GM03348 (cell line): Measurements from ENCODE around the gene IL1RAPL1.
"Not testable (repeated sequence)": the region's sequence is repeated elsewhere in the genome, so short reads cannot be mapped to it uniquely, and the experiment has no call there.

Experiments used
- DNase-seq: peaks from one replicate; pipeline ENCODE4 v3.0.0; 2012; ENCODE audit warnings: low spot score

IL1RAPL1 gene

DNA sequence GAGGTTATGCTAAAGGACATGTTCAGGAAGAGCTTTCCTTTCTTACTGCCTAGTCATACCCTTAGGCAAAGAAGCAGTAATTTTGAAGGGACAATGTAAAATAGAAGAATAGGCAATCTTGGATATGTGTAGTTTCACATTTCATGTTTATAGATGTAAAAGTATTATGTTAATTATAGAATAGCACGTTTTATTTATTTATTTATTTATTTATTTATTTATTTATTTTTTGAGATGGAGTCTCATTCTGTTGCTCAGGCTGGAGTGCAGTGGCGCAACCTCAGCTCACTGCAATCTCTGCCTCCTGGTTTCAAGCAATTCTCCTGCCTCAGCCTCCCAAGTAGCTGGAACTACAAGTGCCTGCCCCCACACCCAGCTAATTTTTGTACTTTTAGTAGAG lies 535.6 kb downstream of the IL1RAPL1 start:
- not testable (repeated sequence) for DNase-seq

DNA sequence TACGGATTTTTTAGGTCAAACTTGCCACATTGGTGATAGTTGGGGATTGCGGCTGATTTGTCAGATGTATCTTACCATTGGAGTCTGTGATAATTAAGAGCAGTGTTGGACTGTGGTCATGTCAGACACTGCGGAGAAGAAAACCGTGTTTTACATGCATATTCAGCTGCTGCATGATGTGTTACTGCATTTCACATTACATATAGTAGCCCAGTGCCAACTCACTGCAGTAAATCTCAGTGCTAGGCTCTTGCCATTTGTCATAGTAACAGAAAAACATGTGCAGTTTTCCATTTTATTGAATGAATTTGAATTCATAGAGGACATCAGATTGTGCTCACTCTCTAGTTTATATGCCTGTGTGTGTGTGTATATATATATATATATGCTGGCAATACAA lies 543.7 kb downstream of the IL1RAPL1 start:
- no peak for DNase-seq

DNA sequence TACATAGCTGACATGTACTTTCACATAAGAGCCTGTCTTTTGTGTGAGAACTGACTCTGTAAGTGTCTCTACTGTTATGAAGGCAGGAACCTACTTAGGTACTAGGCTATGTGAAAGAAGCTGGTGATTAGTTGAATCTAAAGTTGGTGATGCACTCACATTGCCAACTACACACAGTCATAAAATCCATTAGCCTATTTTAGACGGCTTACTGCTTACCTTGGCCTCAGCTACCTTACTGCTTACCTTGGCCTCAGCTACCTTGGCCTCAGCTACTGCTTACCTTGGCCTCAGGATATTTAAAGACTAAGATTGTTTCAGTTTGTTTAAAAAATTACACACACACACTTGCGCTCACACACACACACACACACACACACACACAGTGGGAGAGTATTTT lies 549.7 kb downstream of the IL1RAPL1 start:
- DNase-seq: no peak

DNA sequence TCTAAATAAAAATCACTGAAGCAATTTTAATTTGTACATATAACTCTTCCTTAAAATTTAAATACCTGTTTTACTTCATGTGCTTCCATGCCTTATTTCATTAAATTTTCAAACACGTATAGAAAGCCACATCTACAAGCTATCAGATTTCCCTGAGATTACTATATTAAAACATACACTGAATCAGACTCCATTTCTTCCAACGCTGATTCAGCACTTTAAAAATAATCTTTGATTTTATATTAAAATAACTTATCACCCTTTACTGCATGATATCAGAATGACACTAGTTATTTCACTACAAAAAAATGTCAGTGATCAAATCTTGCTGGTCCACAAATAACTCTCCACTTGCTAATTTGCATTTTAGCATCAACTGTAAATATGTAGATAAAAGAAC lies 550.8 kb downstream of the IL1RAPL1 start:
- DNase-seq: no peak

DNA sequence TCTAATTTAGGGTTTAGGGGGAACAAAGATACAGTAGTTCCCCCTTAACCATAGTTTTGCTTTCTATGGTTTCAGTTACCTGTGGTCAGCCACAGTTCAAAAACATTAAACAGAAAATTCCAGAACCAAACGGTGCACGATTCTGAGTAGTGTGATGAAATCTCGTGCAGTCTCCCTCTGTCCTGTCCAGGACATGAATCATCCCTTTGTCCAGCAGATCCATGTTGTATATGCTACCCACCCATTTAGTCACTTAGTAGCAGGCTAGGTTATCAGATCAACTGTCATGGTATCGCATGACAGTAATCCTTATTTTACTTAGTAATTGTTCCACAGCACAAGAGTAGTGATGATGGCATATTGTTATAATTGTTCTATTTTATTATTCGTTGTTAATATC lies 556.1 kb downstream of the IL1RAPL1 start:
- DNase-seq: no peak

DNA sequence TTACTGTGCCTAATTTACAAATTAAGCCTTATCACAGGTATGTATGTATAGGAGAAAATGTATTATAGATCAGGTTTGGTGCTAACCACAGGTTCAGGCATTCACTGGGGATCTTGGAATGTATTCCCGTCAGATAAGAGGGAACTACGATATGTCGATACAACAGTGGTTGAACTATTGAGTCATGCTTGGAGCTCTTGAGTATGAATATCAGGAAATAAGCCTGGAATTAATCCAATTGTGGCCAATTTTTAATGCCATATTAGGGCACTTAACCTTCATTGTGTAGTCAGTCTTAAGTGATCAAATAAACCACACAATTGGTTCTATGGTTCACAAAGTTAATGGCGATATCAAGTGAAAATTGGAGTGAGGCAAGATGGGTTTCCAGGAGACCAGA lies 556.5 kb downstream of the IL1RAPL1 start:
- no peak for DNase-seq

DNA sequence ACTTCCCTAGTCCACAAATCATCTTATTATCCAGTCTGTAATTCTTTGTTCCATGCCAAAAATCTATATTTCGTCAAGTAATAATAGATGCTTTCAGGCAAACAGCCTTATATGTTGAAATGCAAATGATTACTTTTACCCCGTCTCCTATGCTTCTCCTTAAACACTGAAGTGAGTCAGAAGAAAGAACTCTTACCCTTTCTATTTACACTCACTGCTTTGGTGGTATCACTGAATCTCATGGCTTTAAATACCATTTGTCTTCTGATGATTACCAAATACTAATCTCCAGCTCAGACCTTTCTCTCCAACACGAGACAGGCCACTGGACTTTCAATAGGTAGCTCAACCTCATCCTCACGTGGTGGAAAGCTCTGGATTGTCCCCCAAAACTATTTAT lies 558.1 kb downstream of the IL1RAPL1 start:
- DNase-seq: no peak

DNA sequence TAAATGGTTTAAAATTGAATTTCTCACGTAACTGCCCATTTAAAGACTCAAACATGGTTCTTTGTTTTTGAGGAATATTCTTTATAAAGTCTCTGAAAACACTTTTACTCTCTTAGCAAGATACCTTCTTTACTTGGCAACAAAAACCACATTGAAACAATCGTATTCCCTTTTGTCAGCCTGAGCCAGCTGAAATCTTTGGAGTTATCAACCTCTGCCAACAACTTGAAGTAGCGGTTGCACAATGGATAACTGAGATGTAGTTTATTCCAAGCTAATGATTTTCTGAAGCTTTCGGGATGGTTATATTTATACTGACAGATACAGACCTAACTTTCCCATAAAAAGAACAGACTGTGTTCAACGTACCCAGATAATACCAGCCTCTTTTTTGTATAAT lies 561.3 kb downstream of the IL1RAPL1 start:
- DNase-seq: no peak

DNA sequence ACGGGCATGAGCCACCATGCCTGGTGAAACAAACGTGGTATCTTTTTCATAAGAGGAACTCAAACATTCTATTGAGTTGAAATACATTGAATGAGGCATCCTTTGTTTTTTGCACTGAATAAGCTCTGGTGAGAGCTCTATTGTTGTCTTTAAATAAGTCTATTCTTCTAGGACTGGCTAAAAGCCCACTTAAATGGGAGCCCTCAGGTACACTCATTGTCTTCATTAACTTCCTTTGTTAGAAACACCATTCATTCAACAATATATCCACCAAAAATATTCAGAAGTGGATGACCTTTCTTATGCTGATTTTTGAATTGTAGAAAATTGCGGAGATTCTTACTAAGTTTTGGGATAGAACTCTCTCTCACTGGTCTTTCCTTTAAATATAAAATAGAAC lies 568.0 kb downstream of the IL1RAPL1 start:
- DNase-seq: no peak

DNA sequence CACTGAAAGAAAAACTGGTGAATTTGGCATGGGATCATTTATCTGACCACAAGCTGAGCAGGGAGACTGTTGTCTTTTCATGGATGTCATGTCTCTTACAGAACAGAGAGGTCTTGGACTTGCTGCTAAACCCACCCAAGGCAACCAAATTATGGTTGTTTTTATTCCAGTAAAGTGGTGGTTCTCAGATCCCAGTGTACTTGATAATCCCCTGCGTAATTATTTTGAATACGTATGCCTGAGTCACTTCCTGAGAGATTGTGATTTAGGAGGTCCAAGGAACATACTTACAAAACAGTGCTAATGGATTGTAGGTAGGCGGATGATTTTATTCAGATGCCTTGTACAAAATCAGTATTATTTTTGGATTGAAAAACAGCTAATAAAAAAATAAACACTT lies 585.6 kb downstream of the IL1RAPL1 start:
- no peak for DNase-seq

DNA sequence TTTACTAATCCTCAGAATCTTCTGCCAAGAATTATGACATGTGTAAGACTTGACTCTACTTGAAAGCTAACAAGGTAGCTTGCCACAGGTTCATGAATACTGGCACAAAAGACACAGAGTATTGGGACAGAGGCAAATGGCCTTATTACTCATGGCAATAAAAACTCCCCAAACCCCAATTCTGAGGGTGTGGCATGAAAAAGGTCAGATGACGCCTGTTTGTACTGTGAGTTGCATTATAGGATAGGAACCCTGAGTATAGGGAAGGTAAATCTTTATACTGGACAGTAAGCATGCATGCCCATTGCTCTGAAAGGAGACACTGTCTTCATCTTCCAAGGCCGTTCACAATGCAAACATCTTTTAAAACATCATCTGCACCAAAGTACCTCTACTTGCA lies 600.0 kb downstream of the IL1RAPL1 start:
- no peak for DNase-seq

DNA sequence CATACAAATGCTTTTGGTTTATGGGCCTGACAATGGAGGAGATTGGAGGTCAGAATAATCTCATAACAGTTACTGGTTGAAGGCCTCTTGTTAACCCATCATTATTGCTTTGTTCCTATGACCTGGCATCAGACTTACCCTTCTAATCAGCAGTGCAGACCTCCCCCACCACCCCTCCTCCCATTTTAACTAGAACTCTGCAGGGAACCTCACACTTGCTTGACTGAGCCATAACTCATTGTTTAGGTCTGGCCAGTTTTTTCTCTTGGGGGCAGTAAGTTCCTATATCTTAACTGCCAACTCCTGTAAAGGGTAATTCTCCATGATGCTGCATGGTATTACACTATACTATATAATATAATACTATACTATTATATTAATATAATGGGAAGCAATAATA lies 609.3 kb downstream of the IL1RAPL1 start:
- DNase-seq: no peak

DNA sequence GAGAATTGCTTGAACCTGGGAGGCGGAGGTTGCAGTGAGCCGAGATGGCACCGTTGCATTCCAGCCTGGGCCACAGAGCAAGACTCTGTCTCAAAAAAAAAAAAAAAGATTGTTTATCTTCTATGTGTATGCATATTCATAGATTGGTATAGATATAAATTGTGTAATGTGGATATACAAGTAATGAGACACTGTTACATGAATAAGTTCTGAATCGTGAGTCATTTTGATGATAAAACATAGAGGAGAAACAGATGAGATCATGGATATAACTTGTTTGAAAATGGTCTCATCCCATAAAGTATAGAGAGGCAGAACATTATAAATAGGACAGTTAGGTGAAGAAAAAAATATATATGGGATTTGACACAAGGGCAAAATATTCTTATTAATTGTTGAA lies 628.0 kb downstream of the IL1RAPL1 start:
- no peak for DNase-seq

DNA sequence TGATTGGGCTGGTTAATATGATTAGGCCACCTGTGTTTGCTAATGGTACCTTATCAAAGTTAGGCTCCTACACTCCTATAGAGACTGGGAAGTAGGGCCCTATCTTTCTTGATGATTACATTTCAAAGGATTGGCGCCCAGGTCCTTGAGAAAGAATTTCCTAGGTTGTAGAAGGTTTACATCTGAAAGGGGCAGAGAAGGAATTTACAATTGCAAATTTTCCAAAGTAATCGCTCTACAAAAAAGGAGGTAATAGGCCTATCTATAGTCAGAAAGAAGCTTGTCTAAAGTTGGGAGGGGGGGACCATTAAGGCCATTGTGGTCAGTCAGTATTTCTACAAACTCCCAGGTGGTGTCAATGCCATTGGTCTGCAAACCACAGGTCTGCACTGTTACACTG lies 638.4 kb downstream of the IL1RAPL1 start:
- DNase-seq: no peak

DNA sequence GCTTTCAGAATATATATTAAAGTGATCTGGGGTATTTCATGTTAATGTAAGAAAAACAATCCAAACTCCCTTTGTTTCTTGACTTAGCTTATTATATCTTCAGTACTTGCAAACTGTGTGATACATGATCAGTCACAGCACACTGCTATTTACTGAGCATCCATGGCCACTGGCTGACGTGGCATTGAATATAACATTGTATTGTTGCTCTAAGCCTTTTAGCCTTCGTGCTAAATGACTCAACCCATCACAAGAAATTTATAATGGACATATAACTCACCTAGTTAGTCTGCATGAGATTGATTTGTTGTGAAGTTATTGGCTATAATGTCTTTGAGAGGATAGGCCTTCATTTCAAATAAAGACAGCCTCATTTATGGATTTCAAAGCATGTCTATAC lies 642.6 kb downstream of the IL1RAPL1 start:
- no peak for DNase-seq

DNA sequence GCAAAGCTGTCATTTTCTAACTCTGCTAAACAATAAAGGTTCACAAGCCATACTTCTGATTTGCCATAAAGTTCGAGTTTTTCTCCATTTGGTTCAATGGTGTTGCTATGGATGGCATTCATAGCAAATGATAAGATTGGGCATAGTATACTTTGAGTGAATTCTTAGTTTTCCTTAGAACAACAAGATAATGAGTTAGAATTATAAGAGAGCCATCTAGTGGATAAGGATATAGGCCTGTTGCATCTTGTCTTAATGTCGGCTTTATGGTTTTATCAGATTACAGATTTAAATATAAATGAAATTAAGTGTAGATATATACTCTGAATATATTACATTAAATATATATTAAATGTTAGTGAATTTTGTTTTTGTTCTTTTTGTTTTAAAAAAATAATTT lies 644.6 kb downstream of the IL1RAPL1 start:
- peak; percentile 1 for DNase-seq

DNA sequence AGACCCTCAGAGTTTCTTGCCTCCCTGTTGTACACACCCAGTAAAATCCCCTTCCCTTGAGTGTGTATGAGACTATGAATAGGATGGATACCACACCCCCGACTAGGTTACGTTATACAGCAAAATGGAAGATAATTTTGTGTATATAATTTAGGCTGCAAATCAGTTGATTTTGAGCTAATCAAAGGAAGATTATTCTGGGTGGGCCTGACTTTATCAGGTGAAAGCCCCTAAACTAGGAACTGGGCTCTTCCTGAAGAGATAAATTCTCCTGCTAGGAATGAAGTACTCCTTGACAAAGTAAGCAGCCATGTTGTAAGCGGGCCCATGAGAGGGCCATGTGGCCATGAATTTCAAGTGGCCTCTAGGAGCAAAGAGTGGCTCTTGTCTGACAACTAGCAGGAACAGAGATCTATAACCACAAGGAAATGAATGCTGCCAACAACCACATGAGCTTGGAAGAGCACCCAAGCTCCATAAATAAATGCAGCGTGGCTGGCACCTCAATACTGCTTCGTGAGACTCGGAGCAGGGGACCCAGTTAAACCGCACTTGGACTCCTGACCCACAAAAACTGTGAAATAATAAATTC lies 646.4 kb downstream of the IL1RAPL1 start:
- DNase-seq: no peak

DNA sequence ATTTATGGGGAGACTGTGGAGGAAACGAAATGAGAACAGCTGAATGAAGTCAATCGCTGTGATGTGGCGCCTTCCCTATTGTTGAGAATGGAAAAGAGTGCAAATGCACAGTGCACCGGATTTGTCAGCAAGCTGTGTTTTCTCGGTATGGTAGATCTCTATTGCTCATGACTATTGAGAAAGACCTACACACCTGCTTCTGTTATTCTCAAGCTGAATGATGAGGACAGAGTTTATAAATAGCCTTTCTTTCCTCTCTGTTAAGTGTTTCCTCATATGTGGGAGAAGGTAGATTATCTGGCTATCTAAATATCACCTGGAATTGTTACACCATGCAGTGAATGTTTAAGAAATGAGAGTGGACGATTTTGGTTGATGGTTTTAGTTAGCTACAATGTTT lies 650.7 kb downstream of the IL1RAPL1 start:
- no peak for DNase-seq

DNA sequence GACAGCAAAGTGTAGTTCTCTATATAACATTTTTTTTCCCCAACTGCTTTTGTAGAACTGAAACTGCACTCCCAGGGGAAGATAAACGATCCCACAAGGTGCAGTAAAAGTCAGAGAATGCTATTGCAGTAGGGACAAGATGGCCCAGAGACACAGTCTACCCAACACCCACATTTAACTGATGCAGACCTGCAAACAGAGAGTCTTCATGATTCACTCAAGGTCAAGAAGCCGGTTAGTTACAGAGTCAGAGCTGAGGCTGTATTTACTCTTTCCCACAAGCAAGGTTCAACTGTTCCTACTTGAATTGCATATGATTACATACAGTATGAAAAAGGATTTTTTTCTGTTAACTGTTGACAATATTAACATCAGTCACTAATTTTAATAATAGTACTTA lies 654.6 kb downstream of the IL1RAPL1 start:
- no peak for DNase-seq

DNA sequence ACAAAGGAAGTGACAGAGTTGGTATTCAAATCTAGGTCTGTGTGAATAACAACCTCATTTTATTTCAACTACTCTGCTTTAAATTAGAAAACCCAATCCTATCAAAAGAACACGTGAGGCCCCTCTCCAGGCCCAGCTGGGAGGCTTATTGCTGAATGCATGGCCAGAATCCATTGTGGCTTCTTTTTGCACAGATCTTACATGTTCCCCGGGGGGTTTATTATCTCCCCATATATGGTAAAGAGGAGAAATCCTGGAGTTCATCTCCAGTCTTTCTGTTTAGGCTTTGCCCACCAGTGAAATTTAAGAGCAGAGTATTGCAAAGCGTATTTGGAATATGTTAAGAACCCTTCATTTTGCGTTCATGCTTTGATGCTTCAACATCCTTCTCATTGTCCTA lies 655.6 kb downstream of the IL1RAPL1 start:
- DNase-seq: no peak

DNA sequence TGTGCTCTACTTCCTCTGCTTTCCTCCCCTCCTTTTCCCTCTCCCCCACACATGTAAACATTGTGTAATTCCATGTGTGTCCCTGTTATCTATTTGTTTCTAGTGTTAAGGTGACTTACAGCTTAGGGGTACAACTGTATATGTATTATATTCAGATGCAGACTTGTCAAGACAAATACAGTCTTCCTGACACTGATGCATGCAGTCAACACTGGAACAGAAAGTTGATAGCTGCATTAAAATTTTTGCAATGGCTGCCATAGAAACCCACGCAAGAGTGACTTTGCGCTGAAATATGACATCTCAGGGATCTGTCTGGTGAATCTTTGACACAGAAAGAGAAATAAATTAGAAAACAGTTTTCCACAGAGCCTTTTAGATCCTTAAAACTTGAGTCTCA lies 656.7 kb downstream of the IL1RAPL1 start:
- DNase-seq: no peak

DNA sequence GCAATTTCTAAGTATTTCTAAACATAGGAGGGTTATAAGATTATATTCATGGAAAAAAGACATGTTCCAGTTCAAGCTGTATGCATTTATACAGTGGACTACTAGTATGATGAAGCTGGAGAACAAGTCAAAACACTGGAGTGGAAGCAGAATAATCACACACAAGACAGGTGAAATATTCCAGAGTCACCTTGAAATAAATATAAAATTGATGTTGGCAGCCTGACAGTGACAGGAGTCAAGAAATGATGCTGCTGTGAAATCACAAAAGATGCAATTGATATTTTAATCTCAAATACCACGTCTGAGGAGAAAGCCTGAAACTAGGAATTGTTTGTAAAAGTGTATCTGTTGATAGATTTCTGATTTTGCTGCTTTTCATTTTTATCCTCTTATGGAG lies 667.3 kb downstream of the IL1RAPL1 start:
- DNase-seq: no peak

DNA sequence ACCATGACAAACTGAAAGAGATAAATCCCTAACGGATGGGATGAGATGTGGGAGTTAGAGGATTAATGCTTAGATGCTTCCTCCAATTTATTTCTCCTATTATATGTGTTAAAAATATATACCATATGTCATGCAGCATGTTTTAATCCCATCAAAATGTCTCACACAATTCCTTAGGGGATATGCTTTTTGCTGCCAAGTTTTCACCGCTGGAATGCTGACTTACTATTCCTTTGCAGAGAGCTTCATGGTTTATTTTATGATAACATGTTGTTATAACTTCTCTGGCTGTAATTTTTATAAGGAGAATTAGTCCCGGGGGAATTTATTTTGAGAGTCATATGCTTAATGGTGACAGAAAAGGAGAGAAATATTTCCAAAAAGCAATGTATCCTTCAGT lies 670.3 kb downstream of the IL1RAPL1 start:
- DNase-seq: peak; percentile 2

DNA sequence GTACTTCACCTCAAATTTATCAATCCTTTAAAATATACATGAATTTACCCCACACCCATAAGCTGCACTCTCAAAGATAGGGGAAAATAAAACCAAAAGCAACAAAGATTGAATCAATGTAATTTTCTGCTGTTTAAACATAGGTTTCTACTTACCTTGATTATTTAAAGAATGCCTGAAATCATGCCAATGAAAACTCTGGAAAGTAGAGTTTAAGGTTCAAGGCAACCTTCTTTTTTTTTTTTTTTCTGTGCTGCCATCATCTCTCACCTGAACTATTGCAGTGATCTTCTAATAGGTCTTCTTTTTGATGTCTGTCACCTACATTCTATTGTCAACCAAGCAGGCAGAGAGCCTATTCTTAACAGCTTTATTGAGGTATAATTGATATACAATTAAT lies 682.1 kb downstream of the IL1RAPL1 start:
- no peak for DNase-seq

DNA sequence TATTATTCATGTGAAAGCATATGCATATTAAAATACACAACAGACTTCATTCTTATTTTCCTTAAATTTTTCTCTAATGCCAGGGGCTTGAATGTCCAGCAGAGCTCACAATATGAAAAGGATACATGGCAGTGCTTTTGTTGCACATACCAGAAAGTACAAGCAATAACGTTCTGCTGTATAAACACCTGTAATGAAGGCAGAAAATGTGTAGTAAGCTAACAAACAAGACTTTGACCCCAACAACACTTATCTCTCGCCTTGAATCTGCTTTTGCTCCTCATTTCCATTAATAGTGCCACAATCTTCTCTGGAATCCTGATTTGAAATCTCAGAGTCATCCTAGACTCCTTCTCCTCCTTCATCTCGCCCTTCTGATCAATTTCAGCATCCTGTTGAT lies 687.3 kb downstream of the IL1RAPL1 start:
- DNase-seq: no peak
